HCT116 (cell line): ENCODE data around the gene CRAT.

Experiments used
- CEBPB ChIP-seq: IDR thresholded peaks from 2 replicates; pipeline ENCODE4 v1.6.1; 2012; ENCODE audit warnings: low read depth
- POLR2A ChIP-seq: IDR thresholded peaks from 2 replicates; pipeline ENCODE4 v1.7.0; 2011; ENCODE audit warnings: borderline replicate concordance; ENCODE audit not compliant: insufficient read depth, insufficient read length; ENCODE audit errors: extremely low read depth
- SRF ChIP-seq: IDR thresholded peaks from 2 replicates; pipeline ENCODE4 v1.6.1; 2012; ENCODE audit warnings: low read depth
- YY1 ChIP-seq: IDR thresholded peaks from 2 replicates; pipeline ENCODE4 v1.6.1; 2011; ENCODE audit warnings: low read length, low read depth, moderate library complexity, mild to moderate bottlenecking; ENCODE audit not compliant: insufficient replicate concordance; ENCODE audit errors: extremely low read depth
- TF ChIP-seq, protein P1 (sequence below), 3 experiments: fragments of 200-600 bp in 1 of 3; sonication (generic) in 1 of 3; IDR thresholded peaks in 2 of 3; conservative IDR thresholded peaks in 1 of 3; 2 replicates each; pipeline ENCODE4 v1.5.1; 2012 to 2017; ENCODE audit warnings: low read depth in 2 of 3, low read length in 2 of 3, antibody characterized with exemption in 1 of 3, borderline replicate concordance in 1 of 3, control low read depth in 1 of 3, mild to moderate bottlenecking in 1 of 3, mixed read lengths in 1 of 3, mixed run types in 1 of 3, moderate library complexity in 1 of 3; ENCODE audit not compliant: insufficient read depth in 1 of 3

- TF ChIP-seq, protein P1, sequence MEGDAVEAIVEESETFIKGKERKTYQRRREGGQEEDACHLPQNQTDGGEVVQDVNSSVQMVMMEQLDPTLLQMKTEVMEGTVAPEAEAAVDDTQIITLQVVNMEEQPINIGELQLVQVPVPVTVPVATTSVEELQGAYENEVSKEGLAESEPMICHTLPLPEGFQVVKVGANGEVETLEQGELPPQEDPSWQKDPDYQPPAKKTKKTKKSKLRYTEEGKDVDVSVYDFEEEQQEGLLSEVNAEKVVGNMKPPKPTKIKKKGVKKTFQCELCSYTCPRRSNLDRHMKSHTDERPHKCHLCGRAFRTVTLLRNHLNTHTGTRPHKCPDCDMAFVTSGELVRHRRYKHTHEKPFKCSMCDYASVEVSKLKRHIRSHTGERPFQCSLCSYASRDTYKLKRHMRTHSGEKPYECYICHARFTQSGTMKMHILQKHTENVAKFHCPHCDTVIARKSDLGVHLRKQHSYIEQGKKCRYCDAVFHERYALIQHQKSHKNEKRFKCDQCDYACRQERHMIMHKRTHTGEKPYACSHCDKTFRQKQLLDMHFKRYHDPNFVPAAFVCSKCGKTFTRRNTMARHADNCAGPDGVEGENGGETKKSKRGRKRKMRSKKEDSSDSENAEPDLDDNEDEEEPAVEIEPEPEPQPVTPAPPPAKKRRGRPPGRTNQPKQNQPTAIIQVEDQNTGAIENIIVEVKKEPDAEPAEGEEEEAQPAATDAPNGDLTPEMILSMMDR (IDR thresholded peaks at IDR 0.05 in 2 of 3, conservative IDR thresholded peaks at IDR 0.05 in 1 of 3; ENCODE audit: borderline replicate concordance in 1 of 3, insufficient read depth in 1 of 3, low read depth in 2 of 3, low read length in 2 of 3): no peak
- TF ChIP-seq CEBPB (no peak), POLR2A (no peak), YY1 (no peak), SRF (no peak)
Observed at GRCh38 chr9:129104051-129104450, 6.5 kb downstream of the CRAT start.
